ENCODE data around the gene ASPHD2. TPM values are rescaled to one million over a fixed set of nuclear protein-coding genes. Genes with fewer than 3 reads are reported as not detected.

Gene ASPHD2
- polyA plus RNA-seq, 6 donors from 2014 or later, result 2.1 to 9.7 (median 6.6) TPM

DNA sequence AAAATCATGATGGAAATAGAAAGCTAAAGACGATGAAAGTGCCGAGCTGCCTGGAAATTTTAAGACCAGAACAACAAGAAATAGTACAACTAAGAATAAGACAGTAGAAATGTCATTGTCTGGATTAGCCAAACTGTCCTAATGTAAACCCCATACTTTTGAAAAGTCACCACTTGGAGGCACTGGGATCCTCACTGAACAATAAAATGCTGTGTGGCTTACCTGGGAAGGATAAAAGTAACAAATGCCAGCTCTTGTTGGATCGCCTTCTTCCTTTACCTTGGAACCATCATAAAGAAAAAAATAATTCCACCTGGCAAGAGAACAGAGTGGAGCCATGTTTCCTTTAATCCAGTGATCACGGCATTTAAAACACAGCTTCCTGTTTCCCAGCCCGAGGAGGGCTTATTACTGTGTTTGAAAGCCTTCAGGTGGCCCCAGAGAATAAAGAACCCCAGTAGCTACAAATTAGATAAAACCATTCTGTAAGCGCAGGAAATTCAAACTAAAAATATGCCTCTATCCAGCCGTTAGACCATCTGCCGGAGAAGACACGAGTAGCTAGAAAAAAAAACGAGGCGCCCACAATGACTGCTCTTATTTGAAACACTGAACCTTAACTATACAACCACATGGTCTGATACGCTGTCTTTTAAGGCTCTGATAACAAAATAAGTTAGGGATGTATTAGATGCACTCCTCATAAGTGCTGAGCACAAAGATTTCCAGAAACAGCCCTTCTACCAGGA, 50.2 kb downstream of the ASPHD2 start:
- ATAC-seq (ENCODE audit: low read depth in 2 of 2) (no peak), DNase-seq (no peak)
- Mint-ChIP-seq H3K9me3 (no peaks in the 10 kb centered on the region), H3K27ac (peak overlapping the region; percentile 35 to 98 (median 82)), H3K27me3 (no peaks in the 10 kb centered on the region), H3K36me3 (peaks cover 10 to 15% of the 10 kb centered on the region in 2 donors), H3K4me1 (peaks cover 51 to 63% (median 55%) of the 10 kb centered on the region in 3 donors), H3K4me3 (peak overlapping the region; percentile 68 to 90 (median 78))

DNA sequence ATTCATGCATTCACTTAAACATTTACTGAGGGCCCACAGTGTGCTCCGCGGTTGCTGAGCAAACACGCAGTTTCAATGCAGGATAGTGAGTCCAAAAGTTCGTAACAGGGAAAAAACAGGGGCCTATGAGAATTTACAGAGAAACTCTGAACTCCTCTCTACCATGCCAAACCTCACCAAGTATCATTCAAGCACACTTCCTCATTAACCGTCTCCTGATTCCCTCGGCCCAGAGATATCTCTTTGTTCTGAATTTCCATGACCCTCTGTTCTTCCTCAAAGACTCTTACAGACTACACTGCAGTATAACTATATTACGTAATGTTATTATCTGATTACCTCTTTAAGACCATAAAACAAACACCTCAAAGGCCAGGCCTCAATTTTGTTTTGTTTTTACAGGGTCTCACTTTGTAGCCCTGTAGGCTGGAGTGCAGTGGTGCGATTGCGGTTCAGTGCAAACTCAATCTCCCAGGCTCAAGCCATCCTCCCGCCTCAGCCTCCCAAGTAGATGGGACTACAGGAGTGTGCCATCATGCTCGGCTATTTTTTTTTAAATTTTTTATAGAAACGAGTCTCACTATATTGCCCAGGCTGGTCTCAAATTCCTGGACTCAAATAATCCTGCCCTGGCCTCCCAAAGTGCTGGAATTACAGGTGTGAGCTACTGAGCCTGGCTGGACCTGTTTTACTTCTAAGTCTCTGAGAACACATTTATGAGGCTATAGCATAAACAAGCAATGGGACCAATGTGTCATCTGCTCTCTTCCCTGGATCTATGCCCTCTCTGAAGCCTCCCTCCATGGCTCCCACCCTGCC, 50.9 kb downstream of the ASPHD2 start:
- DNase-seq (no peak), ATAC-seq (ENCODE audit: low read depth in 2 of 2) (peak; percentile 8)
- Mint-ChIP-seq H3K27me3 (no peaks in the 10 kb centered on the region), H3K4me3 (peak overlapping the region; percentile 61 to 92 (median 78)), H3K27ac (peak overlapping the region; percentile 35 to 98 (median 66)), H3K4me1 (peaks cover 58 to 70% (median 61%) of the 10 kb centered on the region in 3 donors), H3K9me3 (no peaks in the 10 kb centered on the region), H3K36me3 (peaks cover 10 to 15% of the 10 kb centered on the region in 2 donors)

DNA sequence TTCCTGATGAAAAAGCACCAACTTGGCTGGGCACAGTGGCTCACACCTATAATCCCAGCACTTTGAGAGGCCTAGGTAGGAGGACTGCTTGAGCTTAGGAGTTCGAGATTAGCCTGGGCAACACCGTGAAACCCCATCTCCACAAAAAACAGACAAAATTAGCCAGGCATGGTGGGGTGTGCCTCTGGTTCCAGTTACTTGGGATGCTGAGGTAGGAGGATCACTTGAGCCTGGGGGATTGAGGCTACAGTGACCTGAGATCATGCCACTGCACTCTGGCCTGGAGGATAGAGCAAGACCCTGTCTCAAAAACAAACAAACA, 51.5 kb downstream of the ASPHD2 start:
- no peak for DNase-seq
- peaks cover 63 to 75% (median 67%) of the 10 kb centered on the region in 3 donors for H3K4me1 Mint-ChIP-seq
- no peaks in the 10 kb centered on the region for H3K27me3 Mint-ChIP-seq
- peak overlapping the region; percentile 5 to 98 (median 56) for H3K27ac Mint-ChIP-seq
- no peaks in the 10 kb centered on the region for H3K9me3 Mint-ChIP-seq
- peaks cover 10 to 15% of the 10 kb centered on the region in 2 donors for H3K36me3 Mint-ChIP-seq
- H3K4me3 Mint-ChIP-seq, result peak overlapping the region in 7 of 8 donors; percentile 35 to 92 (median 80)
- ATAC-seq (ENCODE audit: low read depth in 2 of 2), result no peak

DNA sequence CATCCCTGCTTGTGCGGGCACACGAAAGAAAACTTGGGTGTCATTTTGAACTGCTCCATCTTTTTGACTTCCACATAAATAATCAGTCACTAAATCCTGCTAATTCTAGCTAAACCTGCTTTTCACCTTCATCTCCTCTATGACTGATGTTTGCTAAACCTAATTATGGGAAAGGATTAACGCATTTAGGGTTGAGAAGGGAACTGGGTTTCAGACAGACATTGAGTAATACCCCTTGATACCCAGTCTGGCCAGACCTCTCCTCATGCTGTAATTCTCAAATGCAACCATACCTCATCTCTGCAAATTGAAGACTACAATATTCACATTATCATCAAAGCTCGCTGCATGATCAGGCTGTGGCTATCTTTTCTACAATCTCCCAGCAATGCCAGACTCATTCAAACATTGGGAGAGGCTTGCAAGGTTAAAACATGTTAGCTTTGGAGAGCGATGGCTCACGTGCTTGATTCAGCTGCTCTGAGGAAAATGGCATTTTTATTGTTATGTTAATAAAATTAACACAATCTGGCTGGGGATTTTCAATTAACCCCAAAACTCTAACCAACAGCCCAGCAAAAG, 52.1 kb downstream of the ASPHD2 start:
- Mint-ChIP-seq H3K36me3 (peaks cover 10 to 15% of the 10 kb centered on the region in 2 donors), H3K27me3 (no peaks in the 10 kb centered on the region)

DNA sequence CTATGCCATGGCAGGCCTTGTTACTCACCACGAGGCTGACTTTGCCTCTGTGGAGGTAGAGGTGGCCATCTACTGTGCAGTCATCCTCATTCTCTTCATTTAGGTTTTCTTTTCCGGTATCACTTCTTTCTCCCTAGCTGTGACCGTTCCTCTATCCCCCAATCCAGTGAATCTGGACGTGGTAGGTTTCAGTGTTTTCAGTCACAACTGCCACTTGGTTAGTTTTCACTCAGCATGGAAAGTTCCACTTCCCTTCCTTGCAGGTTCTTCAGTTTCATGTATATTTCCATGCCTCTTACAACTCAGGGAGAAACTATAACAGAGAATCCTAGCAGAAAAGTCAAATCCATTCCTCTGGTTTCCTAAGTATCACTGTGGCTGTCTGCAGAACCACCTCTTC, 52.6 kb downstream of the ASPHD2 start:
- H3K36me3 Mint-ChIP-seq, result peaks cover 6 to 15% of the 10 kb centered on the region in 2 donors
- ATAC-seq (ENCODE audit: low read depth in 2 of 2) (no peak), DNase-seq (no peak)
- no peaks in the 10 kb centered on the region for H3K27me3 Mint-ChIP-seq
- peaks cover 70 to 85% (median 75%) of the 10 kb centered on the region in 3 donors for H3K4me1 Mint-ChIP-seq
- H3K4me3 Mint-ChIP-seq, result peak overlapping the region in 6 of 8 donors; percentile 26 to 98 (median 94)
- no peaks in the 10 kb centered on the region for H3K9me3 Mint-ChIP-seq
- H3K27ac Mint-ChIP-seq, result peak overlapping the region; percentile 89 to 100 (median 98)

More for the DNA sequence above, 52.1 kb downstream of the ASPHD2 start:
- Mint-ChIP-seq H3K27ac (peak overlapping the region in 5 of 6 donors; percentile 76 to 98 (median 91)), H3K4me1 (peaks cover 68 to 82% (median 73%) of the 10 kb centered on the region in 3 donors), H3K9me3 (no peaks in the 10 kb centered on the region), H3K4me3 (peak overlapping the region in 7 of 8 donors; percentile 19 to 98 (median 90))
- ATAC-seq (ENCODE audit: low read depth in 2 of 2), result no peak
- no peak for DNase-seq

DNA sequence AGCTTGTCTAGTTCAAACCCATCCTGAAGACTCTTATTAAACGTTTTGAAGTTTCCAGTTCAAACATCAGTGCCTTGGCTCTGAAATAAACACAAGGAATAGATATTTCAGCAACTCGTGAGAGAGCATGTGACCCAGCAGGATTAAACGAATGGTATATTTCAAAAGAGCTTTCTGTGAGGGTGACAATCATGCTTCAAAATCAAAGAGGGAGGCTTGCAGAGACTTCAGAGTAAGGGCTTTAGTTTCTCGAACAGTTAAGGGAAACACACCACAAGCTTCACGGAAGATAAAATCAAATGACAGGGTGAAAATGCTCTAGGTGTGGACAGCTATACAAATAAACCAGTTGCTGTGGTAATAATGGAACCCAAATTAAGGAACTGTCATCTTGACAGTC, 53.1 kb downstream of the ASPHD2 start:
- H3K9me3 Mint-ChIP-seq, result no peaks in the 10 kb centered on the region
- H3K4me1 Mint-ChIP-seq, result peaks cover 70 to 85% (median 75%) of the 10 kb centered on the region in 3 donors
- peaks cover 3 to 11% of the 10 kb centered on the region in 2 donors for H3K36me3 Mint-ChIP-seq
- no peaks in the 10 kb centered on the region for H3K27me3 Mint-ChIP-seq
- no peak for DNase-seq
- ATAC-seq (ENCODE audit: low read depth in 2 of 2), result no peak
- H3K4me3 Mint-ChIP-seq, result peak overlapping the region in 7 of 8 donors; percentile 58 to 98 (median 92)
- H3K27ac Mint-ChIP-seq, result peak overlapping the region; percentile 89 to 100 (median 98)

DNA sequence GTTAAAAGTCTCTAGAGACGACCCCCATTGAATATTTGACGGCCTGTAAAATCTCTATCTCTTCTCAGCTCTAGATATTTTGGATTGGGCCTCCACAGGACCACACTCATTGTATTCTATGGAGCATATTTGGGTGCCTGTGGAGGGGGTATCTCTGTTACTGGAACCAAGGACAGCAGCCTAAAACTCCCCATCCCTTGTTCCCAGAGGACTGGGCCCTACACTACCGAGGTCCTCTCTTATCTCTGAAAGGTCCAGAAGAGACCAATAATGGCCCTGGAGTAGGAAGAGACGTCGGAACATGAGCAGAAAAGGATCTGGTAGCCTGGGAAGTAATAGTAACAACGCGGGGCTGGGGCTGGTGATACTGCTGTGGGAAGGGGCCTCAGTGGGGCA, 54.0 kb downstream of the ASPHD2 start:
- peak overlapping the region; percentile 90 to 98 (median 96) for H3K4me3 Mint-ChIP-seq
- H3K36me3 Mint-ChIP-seq, result peaks cover under 1 to 3% of the 10 kb centered on the region in 2 donors
- H3K27me3 Mint-ChIP-seq, result no peaks in the 10 kb centered on the region
- no peaks in the 10 kb centered on the region for H3K9me3 Mint-ChIP-seq
- DNase-seq (no peak), ATAC-seq (ENCODE audit: low read depth in 2 of 2) (no peak)
- peaks cover 64 to 77% (median 68%) of the 10 kb centered on the region in 3 donors for H3K4me1 Mint-ChIP-seq
- H3K27ac Mint-ChIP-seq, result peak overlapping the region; percentile 98 to 100 (median 100)

DNA sequence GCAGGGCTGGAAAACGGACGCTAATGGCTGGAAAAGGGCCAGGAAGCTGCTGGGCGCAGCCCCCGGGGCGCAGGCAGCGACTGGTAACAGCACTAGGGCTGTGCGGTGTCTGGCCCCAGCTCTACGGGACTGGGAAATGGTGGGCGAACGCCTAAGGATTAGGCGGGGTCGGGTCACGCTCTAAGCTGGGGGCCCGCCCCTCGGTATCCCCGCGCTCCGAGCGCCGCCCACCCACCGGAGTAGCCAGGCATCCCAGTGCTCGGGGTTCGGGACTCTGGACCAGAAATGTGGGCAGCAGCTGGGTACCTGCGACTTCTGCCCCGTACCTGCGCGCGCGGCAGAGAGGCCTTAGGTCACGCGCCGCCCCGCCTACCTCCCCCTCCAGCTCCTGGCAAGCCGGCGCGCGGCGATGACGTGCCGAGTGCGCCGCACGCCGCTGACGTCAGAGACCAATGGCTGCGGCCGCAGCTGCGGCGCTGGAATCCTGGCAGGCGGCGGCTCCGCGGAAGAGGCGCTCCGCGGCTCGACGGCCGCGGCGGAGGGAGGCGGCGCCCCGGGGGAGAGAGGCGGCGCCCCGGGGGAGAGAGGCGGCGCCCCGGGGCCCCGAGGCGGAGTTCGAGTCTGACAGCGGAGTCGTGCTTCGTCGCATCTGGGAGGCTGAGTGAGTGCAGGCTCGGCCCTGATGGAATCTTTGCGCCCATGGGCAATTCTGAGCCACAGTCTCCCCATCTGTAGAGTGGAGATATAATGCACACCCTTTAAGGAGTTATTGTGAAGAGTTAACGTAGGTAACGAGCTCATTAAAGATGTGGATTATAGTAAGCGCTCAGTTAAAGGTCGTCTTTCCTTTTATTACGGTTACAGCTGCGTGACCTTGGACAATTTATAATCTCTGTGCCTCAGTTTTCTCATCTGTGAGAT, 54.6 kb downstream of the ASPHD2 start, which contains the start of the genes HPS4 and SRRD:
HPS4 (minus strand) TSS at position 345 of the 921 bp plus-strand sequence. CDS start 2,021 bp downstream, outside the sequence.
SRRD (plus strand) TSS at position 439 of the 921 bp plus-strand sequence; CDS start at position 453, 14 bp downstream.
- ATAC-seq (ENCODE audit: low read depth in 2 of 2), result peak; percentile 77 to 81
- H3K4me3 Mint-ChIP-seq, result peak within 1 kb of the TSS; percentile 90 to 98 (median 96)
- peak; percentile 94 for DNase-seq
- H3K9me3 Mint-ChIP-seq, result no peaks in the 10 kb centered on the region
- H3K36me3 Mint-ChIP-seq, result no peaks in the 10 kb centered on the region
- H3K27me3 Mint-ChIP-seq, result no peaks in the 10 kb centered on the region
- peaks cover 62 to 70% (median 65%) of the 10 kb centered on the region in 3 donors for H3K4me1 Mint-ChIP-seq
- peak within 1 kb of the TSS; percentile 98 to 100 (median 100) for H3K27ac Mint-ChIP-seq

- Mint-ChIP-seq H3K27ac (peak overlapping the region; percentile 92 to 100 (median 99)), H3K9me3 (no peaks in the 10 kb centered on the region), H3K27me3 (no peaks in the 10 kb centered on the region), H3K4me3 (peak overlapping the region; percentile 90 to 98 (median 96)), H3K36me3 (no peaks in the 10 kb centered on the region), H3K4me1 (peaks cover 64 to 68% (median 65%) of the 10 kb centered on the region in 3 donors)
- DNase-seq (no peak), ATAC-seq (ENCODE audit: low read depth in 2 of 2) (peak; percentile 8 to 20)
Observed at GRCh38 chr22:26484360-26484706, 55.3 kb downstream of the ASPHD2 start.

DNA sequence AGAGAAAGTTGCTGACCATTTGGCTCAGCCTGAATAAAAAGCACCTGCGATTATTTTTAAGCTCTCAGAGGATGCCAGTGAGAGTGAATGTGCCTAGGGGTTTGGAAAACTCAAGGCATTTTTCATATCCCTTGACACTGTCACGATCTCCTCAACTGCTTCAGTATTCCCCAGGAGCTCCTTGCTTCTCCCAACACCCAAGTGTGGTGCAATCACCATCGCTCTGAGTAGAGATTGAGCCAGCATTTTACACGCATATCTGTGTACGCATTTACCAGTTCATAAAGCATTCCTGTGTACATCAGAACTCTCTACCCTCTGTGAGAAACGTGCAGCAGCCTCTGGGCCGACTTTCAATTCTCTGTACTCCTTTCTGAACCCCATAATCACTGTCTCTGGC, 56.0 kb downstream of the ASPHD2 start:
- H3K36me3 Mint-ChIP-seq, result no peaks in the 10 kb centered on the region
- H3K4me3 Mint-ChIP-seq, result peak overlapping the region in 7 of 8 donors; percentile 42 to 95 (median 64)
- H3K27me3 Mint-ChIP-seq, result no peaks in the 10 kb centered on the region
- no peaks in the 10 kb centered on the region for H3K9me3 Mint-ChIP-seq
- ATAC-seq (ENCODE audit: low read depth in 2 of 2), result no peak
- H3K4me1 Mint-ChIP-seq, result peaks cover 60 to 67% (median 62%) of the 10 kb centered on the region in 3 donors
- peak overlapping the region in 5 of 6 donors; percentile 41 to 98 (median 69) for H3K27ac Mint-ChIP-seq
- no peak for DNase-seq

GRCh38 chr22:26485806-26486390, 56.8 kb downstream of the ASPHD2 start:
- no peaks in the 10 kb centered on the region for H3K27me3 Mint-ChIP-seq
- peak overlapping the region in 6 of 8 donors; percentile 1 to 92 (median 70) for H3K4me3 Mint-ChIP-seq
- no peak for ATAC-seq (ENCODE audit: low read depth in 2 of 2)
- no peaks in the 10 kb centered on the region for H3K9me3 Mint-ChIP-seq
- DNase-seq, result no peak
- no peaks in the 10 kb centered on the region for H3K36me3 Mint-ChIP-seq
- peak overlapping the region in 4 of 6 donors; percentile 62 to 98 (median 84) for H3K27ac Mint-ChIP-seq
- H3K4me1 Mint-ChIP-seq, result peaks cover 53 to 58% (median 55%) of the 10 kb centered on the region in 3 donors

DNA sequence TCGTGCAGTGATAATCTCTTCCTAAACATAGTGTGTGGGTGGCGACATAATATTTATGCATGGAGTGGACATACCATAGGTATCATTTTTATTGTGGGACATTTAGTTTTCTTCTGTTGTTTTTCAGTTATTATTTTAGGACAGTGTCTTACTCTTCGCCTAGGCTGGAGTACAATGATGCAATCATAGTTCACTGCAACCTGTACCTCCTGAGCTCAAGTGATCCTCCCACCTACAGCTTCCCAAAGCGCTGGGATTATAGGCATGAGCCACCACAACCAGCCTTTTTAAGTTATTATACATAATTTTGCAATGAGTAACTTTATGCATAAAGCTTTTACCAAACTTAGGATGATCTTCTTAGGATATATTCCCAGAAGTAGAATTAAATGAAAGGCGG, 57.3 kb downstream of the ASPHD2 start:
- DNase-seq (no peak), ATAC-seq (ENCODE audit: low read depth in 2 of 2) (no peak)
- Mint-ChIP-seq H3K36me3 (no peaks in the 10 kb centered on the region), H3K9me3 (no peaks in the 10 kb centered on the region), H3K27ac (peak overlapping the region in 1 of 6 donors; percentile 98), H3K4me1 (peaks cover 48 to 53% (median 50%) of the 10 kb centered on the region in 3 donors), H3K4me3 (peak overlapping the region in 3 of 8 donors; percentile 18 to 92 (median 48)), H3K27me3 (no peaks in the 10 kb centered on the region)
